ENCODE results near the gene LRRC61.
"Not testable (repeated sequence)": the region's sequence is repeated elsewhere in the genome, so short reads cannot be mapped to it uniquely, and the experiment has no call there.

Gene LRRC61

GRCh38 chr7:150322833-150323681 lies at the start of gene LRRC61, which contains the start of gene ACTR3C:
TSS of gene LRRC61 (plus strand) at chr7:150323355. CDS start at chr7:150336862, 13,507 bp downstream.
TSS of gene ACTR3C (minus strand) at chr7:150323545. CDS start at chr7:150295296, 28,249 bp downstream.
- DNase-seq = peak; percentile 69

- peak; percentile 61 for DNase-seq
These were observed 46.9 kb upstream of the LRRC61 start for GRCh38 chr7:150276132-150276695.

- not testable (repeated sequence) for DNase-seq
These were observed 44.8 kb upstream of the LRRC61 start for GRCh38 chr7:150278383-150278782.

GRCh38 chr7:150281681-150282403 lies 41.3 kb upstream of the LRRC61 start:
- DNase-seq = not testable (repeated sequence)

GRCh38 chr7:150283111-150283510 lies 40.0 kb upstream of the LRRC61 start:
- DNase-seq = not testable (repeated sequence)

- not testable (repeated sequence) for DNase-seq
These were observed 39.5 kb upstream of the LRRC61 start for GRCh38 chr7:150283608-150284007.

GRCh38 chr7:150285849-150286754 lies 37.1 kb upstream of the LRRC61 start:
- peak; percentile 38 for DNase-seq

- not testable (repeated sequence) for DNase-seq
These were observed 35.3 kb upstream of the LRRC61 start for GRCh38 chr7:150287815-150288214.

- not testable (repeated sequence) for DNase-seq
These were observed 34.3 kb upstream of the LRRC61 start for GRCh38 chr7:150288816-150289215.

- not testable (repeated sequence) for DNase-seq
These were observed 32.8 kb upstream of the LRRC61 start for GRCh38 chr7:150290317-150290716.

- not testable (repeated sequence) for DNase-seq
These were observed 28.1 kb upstream of the LRRC61 start for GRCh38 chr7:150295027-150295426.

- DNase-seq = not testable (repeated sequence)
These were observed 27.5 kb upstream of the LRRC61 start for GRCh38 chr7:150295614-150296013.

GRCh38 chr7:150296802-150297201 lies 26.4 kb upstream of the LRRC61 start:
- DNase-seq = not testable (repeated sequence)

GRCh38 chr7:150297978-150298377 lies 25.2 kb upstream of the LRRC61 start:
- DNase-seq = not testable (repeated sequence)

GRCh38 chr7:150302908-150303310 lies 20.2 kb upstream of the LRRC61 start:
- not testable (repeated sequence) for DNase-seq

- not testable (repeated sequence) for DNase-seq
These were observed 18.5 kb upstream of the LRRC61 start for GRCh38 chr7:150304499-150305258.

GRCh38 chr7:150305259-150305902 lies 17.8 kb upstream of the LRRC61 start:
- not testable (repeated sequence) for DNase-seq

- DNase-seq = not testable (repeated sequence)
These were observed 17.3 kb upstream of the LRRC61 start for GRCh38 chr7:150305903-150306284.

GRCh38 chr7:150306377-150306776 lies 16.8 kb upstream of the LRRC61 start:
- not testable (repeated sequence) for DNase-seq

- DNase-seq = peak; percentile 28
These were observed 16.0 kb upstream of the LRRC61 start for GRCh38 chr7:150307129-150307528.

- no peak for DNase-seq
These were observed 15.3 kb upstream of the LRRC61 start for GRCh38 chr7:150307904-150308303.

All from hematopoietic multipotent progenitor cell treated with erythropoietin and hydrocortisone succinate and interleukin-3 and kit ligand, for 4 days (in vitro differentiated cells).